Measurements from ENCODE around the gene S1PR1.

S1PR1 gene

GRCh38 chr1:101250222-101250621 is 13.4 kb downstream of the S1PR1 start:
- DNase-seq, result no peak

DNA sequence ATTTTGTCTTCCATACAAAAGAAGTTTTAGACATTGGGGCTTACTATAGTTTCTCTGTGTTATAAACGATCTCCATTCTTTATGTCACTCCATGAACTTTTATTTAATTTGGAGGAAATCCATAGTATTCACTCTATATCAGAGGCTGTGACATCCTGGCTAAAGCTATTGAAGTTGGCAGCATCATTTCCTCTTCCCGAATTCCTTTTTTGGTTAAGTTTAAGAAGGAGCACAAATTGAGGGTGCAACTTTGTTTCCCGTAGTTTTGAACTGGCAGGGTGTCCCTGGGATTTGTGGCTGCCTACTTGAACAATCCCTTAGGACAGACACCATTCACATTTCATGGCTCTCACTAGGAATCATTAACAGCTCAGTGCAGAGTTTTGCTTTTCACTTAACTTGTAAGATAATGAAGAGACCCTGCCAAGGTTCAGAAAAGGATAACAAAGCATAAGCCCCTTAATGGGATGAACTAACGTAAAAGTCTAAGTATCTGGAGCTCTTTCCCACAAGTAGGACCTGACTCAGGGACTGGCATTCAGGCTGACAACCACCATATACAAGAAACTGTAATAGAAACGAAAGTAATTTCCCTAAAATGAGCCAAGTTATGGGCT is 13.9 kb downstream of the S1PR1 start:
- DNase-seq, result no peak

DNA sequence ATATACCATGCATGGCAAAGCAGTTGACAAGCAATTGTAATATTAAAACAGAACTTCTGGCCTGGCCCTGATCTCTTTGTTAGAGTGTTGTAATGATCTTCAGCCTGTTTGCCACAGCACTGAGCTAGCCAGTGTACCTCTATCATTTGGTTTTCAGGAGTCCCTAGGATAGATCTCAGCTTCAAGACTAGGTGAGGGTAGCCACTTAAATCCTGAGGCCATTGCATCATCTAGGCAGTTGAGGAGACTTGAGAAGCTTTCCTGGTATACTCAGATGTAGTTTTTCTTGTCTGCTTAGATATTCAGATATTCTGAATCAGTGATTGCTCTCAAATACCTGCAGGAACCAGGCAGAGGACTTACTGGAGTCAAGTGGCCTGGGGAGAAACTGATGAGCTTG is 14.7 kb downstream of the S1PR1 start:
- DNase-seq, result no peak

- DNase-seq, result no peak
These were observed 17.3 kb downstream of the S1PR1 start for GRCh38 chr1:101253976-101254674.

- no peak for DNase-seq
These were observed 20.9 kb downstream of the S1PR1 start for GRCh38 chr1:101257500-101258325.

DNA sequence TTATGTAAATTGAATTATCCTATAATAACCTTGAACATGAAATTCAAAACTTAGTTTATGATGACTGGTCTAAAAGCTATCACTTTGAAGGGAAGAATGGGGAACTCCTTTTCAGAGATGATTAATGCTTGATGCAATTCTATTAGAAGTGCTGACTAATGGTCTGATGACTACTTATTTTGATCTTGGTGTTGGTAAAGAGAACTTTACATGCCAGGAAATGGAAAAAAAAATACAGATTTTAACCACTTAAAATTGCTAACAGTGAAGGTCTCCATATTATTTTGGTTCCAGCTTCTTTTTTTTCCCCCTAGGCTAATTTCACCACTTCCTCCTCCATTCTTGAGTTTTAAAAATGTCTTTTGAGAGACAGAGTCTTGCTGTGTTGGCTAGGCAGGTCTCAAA is 22.9 kb downstream of the S1PR1 start:
- no peak for DNase-seq

GRCh38 chr1:101260556-101261350 is 23.9 kb downstream of the S1PR1 start:
- no peak for DNase-seq

GRCh38 chr1:101261623-101262022 is 24.8 kb downstream of the S1PR1 start:
- no peak for DNase-seq

GRCh38 chr1:101262060-101262459 is 25.2 kb downstream of the S1PR1 start:
- no peak for DNase-seq

DNA sequence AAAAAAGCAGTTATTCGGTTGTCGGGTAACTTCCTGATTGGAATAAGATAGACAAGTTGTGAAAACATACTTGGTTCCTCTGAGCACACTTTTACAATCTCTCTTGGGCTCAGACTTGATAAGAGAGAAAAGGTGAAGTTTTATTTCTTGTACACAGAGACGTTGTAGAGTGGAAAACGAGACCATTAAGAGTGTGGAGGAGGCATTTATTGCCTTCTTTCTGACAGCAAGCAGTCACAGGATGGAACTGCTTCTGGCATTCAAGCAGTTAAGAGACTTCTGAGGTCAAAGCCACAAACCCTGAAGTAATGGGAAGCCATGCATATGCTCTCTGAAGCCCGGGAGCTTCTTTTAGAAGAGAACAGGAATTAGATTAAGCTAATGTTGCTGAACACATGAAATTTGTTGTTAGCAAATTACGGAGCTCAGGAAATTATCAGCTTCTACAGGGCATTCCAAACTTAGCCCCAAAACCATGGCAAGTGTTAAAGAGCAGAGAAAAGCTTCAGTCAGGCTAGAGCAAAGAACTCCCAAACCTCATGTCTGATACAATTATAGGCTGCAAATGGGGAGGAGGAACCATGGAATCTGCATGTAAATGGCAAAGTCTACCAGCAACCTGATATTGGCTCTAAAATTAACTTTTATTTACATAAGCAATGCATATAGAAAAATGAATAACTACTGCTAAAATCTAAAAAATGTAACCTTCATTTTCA is 26.0 kb downstream of the S1PR1 start:
- DNase-seq, result peak; percentile 41

DNA sequence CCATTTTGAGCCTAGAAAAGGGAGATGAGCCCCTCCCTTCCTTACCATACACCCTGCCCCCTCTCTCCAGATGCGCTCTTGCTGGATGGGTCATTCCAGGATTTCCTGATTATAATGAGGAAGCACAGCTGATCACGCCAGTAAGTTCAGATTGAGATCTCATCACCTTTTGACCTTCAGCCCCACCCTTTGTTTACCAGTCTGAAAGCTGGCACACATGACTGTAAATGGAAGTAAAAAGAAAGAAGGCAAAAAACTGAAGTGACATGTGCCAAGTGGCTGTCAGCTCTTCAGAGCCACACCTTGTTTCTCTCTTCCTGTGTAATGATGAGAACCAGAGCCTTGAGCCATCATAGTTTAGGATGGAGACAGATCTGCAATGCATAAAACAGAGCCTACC is 27.9 kb downstream of the S1PR1 start:
- no peak for DNase-seq

- no peak for DNase-seq
These were observed 28.9 kb downstream of the S1PR1 start for GRCh38 chr1:101265684-101266083.

GRCh38 chr1:101267082-101267481 is 30.3 kb downstream of the S1PR1 start:
- no peak for DNase-seq

GRCh38 chr1:101268893-101269292 is 32.1 kb downstream of the S1PR1 start:
- no peak for DNase-seq

- DNase-seq, result no peak
These were observed 38.9 kb downstream of the S1PR1 start for GRCh38 chr1:101275672-101276071.

GRCh38 chr1:101276818-101277217 is 40.0 kb downstream of the S1PR1 start:
- no peak for DNase-seq

DNA sequence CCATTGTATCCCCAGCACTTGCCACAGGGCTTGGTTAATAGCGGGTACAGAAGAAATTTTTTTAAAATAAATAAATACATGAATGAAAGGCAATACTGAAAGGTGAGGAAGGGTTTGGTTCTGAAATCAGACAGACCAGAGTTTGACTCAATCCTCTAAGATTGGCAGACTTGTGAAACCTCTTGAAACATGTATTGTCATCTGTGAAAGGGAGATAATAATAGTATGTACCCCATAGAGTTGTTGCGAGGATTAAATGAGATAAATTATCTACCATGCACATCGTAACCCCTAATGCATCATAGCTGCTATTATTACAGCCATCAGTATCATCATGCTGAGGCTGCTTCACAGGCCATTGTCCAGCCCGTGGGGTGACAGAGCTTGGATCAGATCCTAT is 41.4 kb downstream of the S1PR1 start:
- no peak for DNase-seq

DNA sequence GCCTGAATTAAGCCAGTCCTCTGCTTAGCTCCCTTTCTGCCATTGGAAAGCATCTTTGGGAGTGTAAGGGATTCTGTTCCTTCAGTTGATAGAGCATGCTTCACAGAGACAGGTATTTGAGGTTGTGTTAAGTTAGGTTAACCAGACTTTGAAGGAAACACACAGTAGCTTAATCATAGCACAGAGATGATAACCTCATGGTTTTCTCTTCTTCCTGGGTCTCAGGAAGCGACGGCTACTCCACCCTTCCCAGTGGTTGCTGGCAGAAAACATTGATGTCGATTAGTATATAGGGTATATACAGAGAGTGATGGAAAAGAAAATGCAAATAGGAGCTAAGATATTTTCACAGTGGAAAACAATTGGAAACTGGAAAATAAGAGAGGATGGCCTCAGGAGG is 42.0 kb downstream of the S1PR1 start:
- DNase-seq, result no peak

GRCh38 chr1:101280049-101280592 is 43.3 kb downstream of the S1PR1 start:
- no peak for DNase-seq

DNA sequence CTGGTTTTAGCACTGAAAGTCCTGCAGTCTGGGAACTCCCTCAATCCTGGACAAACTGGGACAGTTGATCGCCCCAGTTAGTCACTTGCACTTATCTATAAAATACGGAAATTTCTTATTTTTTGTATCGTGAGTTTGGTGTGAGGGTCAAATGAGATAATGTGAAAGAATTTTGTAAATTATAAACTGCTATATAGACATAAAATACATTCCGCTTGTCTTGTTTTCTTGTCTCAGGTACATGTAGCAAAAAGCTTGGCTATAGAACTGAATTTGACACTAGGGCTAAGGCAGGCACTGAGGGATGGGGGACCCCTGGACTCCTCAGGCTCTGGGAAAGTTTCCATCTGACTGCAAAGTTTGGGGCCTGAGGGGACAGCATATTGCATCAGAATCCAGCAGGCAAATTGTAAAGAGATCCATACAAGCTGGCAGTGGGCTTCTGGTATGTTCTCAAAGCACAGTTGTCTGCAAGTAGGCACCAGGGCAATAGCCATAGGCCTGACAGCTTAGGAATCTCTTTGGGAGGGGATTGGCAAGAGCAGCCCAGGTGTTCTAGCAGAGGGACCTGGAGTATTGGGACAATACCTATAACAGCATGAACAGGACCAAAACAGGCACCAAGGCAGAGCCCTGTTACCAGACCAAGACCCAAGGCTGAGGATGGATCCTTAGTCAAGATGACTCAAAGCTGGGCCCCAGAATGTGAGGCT is 44.3 kb downstream of the S1PR1 start:
- DNase-seq, result no peak

DNA sequence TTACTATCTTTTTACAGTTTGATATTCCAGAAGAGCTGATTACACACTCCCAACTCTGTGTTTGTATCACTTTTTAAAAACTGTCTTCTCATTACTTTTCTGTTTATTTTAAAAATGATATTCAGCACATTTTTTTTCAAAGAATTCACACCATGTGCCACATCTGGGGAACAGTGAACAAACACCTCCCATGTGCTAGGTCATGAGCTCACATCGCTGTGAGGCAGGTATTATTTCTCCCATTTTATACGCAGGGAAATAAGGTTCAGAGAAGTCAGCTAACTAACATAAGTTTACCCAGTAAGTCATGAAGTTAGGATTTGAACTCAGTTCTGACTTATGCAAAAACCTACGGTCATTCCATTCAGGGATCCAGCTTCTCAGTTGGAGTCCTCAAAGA is 44.9 kb downstream of the S1PR1 start:
- DNase-seq, result no peak
